Suprapubic skin (tissue), 3 donors: Measurements from ENCODE around the gene SP7.

Experiments
- CTCF ChIP-seq, 2 donors: fragments of 200-600 bp in 1 of 2; fragments of 450-650 bp in 1 of 2; sonication (generic) in 1 of 2; IDR thresholded peaks; one replicate each; pipeline ENCODE4 v1.5.1; 2016 to 2019; ENCODE audit warnings: antibody characterized with exemption in 2 of 2, mild to moderate bottlenecking in 1 of 2, moderate library complexity in 1 of 2
- POLR2AphosphoS5 ChIP-seq, 3 donors: sonication (generic); formaldehyde crosslinking; IDR thresholded peaks; one replicate each; pipeline ENCODE4 v1.6.1; 2017; ENCODE audit warnings: antibody characterized with exemption in 3 of 3

- no peak for TF ChIP-seq POLR2AphosphoS5 (IDR thresholded peaks at IDR 0.05)
- TF ChIP-seq CTCF (IDR thresholded peaks at IDR 0.05), result no peak
These were observed 44.9 kb upstream of the SP7 start for GRCh38 chr12:53380794-53381730.
